Activated T-cell treated with anti-CD3 and anti-CD28 coated beads for 1 hour (primary cell): ENCODE data around the gene TNFRSF12A.
A peak's percentile ranks its signal among the peaks of the same experiment; 100 is the strongest.

Experiments
- DNase-seq: peaks from one replicate; pipeline ENCODE4 v3.0.0-alpha.2; 2020; ENCODE audit warnings: low read depth

TNFRSF12A gene

GRCh38 chr16:3012828-3013420 is 7.2 kb upstream of the TNFRSF12A start, which contains the start of gene CLDN9:
TSS of gene CLDN9 (plus strand) at chr16:3012923. CDS start at chr16:3013363, 440 bp downstream.
- no peak for DNase-seq

- DNase-seq = no peak
Measured at GRCh38 chr16:3013491-3013951, 6.6 kb upstream of the TNFRSF12A start.

DNA sequence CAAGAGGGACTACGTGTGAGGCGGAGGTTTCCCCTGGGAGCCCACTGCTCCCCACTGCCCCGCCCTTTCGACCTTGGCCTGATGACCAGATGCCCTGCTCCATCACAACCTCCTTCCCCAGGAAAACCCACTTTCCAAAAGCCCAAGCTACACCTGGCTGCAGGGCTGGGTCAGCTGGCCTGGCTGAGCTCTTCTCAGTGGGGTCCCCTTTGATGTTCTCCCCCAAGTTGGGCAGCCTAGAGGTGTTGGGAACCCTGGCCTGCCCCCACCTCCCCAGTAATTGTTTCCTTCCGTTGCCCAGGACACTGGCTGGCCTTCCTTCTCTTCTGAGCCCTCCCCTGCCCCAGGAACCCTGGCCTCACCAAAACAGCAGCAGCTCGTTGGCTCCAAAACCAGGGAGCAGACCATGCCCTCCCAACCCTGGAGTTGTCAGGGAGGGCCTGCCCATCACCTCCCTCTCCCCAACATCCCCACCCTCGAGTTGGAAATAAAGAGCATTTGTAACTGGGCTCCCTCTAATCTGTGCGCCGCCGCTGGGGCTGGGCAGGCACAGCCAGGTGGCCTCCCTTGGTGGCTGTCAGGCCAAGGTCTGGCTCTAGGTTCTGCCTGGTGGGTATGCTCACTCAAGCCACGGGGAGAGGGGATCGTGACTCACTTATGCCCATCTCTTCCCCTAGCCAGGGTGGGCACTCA is 6.0 kb upstream of the TNFRSF12A start:
- DNase-seq = no peak

DNA sequence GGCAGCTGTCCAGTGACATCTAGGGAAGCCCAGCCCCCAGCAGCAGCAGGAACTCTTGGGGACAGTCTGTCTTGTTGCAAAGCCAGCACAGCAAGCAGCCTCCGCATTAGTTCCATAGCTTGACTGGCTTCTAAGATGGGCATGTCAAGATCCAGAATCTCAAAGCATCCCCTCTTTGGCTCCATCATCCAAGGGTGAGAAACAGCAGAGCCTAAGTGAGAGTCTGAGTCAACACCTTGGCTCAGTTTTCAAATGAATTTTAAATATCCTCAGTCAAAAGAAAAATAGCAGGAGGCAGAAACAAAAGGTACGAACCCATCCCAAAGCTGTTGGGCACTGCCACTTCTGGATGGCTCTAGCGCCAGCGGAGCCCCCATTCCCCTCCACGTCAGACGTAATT is 5.2 kb upstream of the TNFRSF12A start:
- no peak for DNase-seq

GRCh38 chr16:3015865-3016521 is 4.2 kb upstream of the TNFRSF12A start:
- no peak for DNase-seq

DNA sequence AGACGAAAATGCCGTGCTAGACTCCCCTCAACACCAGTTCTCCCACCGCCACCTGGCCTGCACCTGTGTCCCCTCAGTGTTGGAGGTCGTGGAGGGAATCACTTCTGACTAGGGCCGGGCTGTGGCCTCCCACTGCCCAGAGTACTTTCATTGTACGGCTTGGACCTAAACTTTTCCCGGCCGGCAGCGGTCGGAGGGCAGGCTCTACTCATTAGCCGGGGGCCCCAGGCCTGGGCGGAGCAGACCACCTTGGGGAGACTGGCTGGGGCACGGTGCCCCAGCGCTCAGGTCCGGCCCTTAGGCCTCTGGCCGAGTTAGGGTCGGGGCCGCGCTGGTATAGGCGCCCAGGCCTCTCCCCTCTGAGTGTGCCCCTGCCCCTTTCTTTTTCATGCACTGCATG is 2.8 kb upstream of the TNFRSF12A start:
- DNase-seq = no peak

GRCh38 chr16:3017794-3018506 is 2.2 kb upstream of the TNFRSF12A start, which contains the start of gene CLDN6:
TSS of gene CLDN6 (minus strand) at chr16:3018183. CDS start at chr16:3016021, 2,162 bp downstream.
- DNase-seq = no peak

DNA sequence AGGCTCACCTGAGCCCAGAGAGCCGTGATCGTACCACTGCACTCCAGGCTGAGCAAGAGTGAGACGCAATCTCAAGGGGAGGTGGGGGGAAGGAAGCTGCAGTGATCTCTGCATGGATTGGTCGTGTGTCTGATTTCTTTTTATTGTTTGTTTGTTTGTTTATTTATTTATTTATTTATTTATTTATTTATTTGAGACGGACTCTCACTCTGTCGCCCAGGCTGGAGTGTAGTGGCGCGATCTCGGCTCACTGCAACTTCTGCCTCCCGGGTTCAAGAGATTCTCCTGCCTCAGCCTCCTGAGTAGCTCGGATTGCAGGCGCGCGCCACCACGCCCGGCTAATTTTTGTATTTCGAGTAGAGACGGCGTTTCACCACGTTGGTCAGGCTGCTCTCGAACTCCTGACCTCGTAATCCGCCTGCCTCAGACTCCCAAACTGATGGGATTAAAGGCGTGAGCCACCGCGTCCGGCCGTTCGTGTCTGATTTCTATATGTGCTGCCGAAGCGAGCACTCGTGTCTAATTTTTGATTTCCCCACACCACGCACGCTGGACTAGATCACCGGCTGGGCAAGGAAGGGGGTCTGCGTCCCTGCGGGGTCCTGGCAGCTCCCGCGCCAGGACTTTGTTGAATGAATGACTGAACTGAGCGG is 448 bp upstream of the TNFRSF12A start:
- no peak for DNase-seq

DNA sequence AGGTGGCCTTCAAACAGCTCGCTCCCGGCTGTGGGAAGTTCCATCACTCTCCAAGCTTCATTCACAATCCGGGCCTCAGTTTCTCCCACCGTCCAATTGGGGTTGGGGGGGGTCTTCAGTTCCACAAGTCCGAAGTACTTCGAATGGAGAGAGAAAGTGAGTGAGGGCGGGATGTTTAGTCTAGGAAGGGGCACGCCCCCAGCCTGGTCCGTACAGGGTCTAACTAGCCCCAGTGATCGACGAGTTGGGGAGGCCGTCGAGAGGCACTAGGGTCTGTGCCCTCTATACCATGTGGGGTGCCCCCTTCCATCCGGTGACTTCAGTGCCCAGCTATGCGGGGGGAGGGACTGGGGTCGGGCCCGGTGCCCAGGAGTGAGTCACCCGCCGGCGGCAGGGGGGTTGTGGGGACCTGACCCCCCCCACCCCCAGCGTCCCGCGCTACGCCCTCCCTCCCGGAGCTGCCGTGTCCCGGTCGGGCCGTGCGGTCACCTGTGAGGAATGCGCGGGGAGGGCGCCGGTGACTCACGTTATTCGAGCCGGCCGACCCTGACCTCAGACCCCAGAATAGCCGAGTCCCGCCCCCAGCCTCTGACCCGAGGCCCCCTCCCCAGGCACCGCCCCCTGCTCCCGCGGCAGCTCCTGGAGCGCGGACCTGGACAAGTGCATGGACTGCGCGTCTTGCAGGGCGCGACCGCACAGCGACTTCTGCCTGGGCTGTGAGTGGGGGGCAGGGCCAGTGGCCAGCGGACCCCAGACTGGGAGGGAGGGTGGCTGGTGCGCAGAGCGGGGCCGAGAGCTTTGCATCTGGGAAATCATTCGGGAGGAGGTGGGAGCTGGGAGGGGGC is 658 bp downstream of the TNFRSF12A start:
- DNase-seq = peak; percentile 55

- DNase-seq = peak; percentile 65
Measured at GRCh38 chr16:3021449-3022207, 1.5 kb downstream of the TNFRSF12A start.

- peak; percentile 81 for DNase-seq
Measured at GRCh38 chr16:3022208-3022683, 2.1 kb downstream of the TNFRSF12A start.

- no peak for DNase-seq
Measured at GRCh38 chr16:3022684-3023414, 2.7 kb downstream of the TNFRSF12A start.

GRCh38 chr16:3023415-3023668 is 3.2 kb downstream of the TNFRSF12A start:
- no peak for DNase-seq

GRCh38 chr16:3023669-3024478 is 3.7 kb downstream of the TNFRSF12A start, which contains the start of the genes HCFC1R1 and THOC6:
TSS of gene HCFC1R1 (minus strand) at chr16:3023942. CDS start at chr16:3023941, 1 bp downstream.
TSS of gene THOC6 (plus strand) at chr16:3024035. CDS start at chr16:3024327, 292 bp downstream.
- DNase-seq = peak; percentile 92

DNA sequence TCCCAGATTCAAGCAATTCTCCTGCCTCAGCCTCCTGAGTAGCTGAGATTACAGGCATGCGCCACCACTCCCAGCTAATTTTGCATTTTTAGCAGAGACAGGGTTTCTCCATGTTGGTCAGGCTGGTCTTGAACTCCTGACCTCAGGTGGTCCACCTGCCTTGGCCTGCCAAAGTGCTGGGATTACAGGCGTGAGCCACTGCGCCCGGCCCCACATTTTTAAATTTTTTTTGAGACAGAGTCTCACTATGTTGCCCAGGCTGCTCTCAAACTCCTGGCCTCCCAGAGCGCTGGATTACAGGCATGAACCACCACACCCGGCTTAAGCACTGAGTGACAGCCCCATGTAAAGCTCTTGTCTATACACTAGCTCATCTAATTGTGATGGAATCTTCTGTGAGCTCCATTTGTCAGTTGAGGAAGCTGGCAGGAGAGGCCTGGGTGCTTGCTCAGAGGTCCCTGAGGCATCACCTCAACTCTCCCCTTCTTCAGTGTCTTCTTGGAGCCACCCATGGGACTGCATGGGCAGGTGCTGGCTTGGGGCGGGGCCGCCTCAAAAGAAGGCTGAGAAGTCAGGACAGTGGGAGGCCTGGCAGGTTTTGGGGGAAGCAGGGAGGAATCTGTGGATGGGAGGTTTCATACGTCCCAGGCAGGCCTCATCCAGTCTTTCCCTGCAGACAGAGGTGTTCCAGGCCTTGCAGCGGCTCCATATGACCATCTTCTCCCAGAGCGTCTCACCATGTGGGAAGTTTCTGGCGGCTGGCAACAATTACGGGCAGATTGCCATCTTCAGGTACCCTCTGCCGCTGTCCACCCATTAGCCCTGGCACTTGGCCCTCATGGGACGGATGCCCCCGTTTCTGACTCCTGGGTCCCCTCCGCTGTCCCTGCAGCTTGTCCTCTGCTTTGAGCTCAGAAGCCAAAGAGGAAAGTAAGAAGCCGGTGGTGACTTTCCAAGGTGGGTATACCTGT is 5.1 kb downstream of the TNFRSF12A start:
- DNase-seq = no peak

GRCh38 chr16:3026003-3026378 is 5.8 kb downstream of the TNFRSF12A start:
- no peak for DNase-seq
